Hepatocyte (in vitro differentiated cells): ENCODE data around the gene OSBPL2.

Experiments used
- EZH2 ChIP-seq: fragments of 200-600 bp; sonication (generic); IDR thresholded peaks from 2 replicates; pipeline ENCODE4 v1.6.1; 2016; ENCODE audit warnings: antibody characterized with exemption, mild to moderate bottlenecking, borderline replicate concordance
- EZH2phosphoT487 ChIP-seq: fragments of 200-600 bp; sonication (generic); IDR thresholded peaks from one replicate; pipeline ENCODE4 v1.6.1; 2018; ENCODE audit warnings: antibody characterized with exemption, mild to moderate bottlenecking, low read depth, moderate library complexity; ENCODE audit not compliant: unreplicated experiment, severe bottlenecking
- TF ChIP-seq, protein P1 (sequence below): fragments of 200-600 bp; sonication (generic); IDR thresholded peaks from 2 replicates; pipeline ENCODE4 v1.5.1; 2016; ENCODE audit warnings: antibody characterized with exemption, mild to moderate bottlenecking; ENCODE audit not compliant: poor library complexity

GRCh38 chr20:62315773-62316172, 77.5 kb downstream of the OSBPL2 start:
- TF ChIP-seq, protein P1, sequence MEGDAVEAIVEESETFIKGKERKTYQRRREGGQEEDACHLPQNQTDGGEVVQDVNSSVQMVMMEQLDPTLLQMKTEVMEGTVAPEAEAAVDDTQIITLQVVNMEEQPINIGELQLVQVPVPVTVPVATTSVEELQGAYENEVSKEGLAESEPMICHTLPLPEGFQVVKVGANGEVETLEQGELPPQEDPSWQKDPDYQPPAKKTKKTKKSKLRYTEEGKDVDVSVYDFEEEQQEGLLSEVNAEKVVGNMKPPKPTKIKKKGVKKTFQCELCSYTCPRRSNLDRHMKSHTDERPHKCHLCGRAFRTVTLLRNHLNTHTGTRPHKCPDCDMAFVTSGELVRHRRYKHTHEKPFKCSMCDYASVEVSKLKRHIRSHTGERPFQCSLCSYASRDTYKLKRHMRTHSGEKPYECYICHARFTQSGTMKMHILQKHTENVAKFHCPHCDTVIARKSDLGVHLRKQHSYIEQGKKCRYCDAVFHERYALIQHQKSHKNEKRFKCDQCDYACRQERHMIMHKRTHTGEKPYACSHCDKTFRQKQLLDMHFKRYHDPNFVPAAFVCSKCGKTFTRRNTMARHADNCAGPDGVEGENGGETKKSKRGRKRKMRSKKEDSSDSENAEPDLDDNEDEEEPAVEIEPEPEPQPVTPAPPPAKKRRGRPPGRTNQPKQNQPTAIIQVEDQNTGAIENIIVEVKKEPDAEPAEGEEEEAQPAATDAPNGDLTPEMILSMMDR: no peak
- TF ChIP-seq EZH2 (no peak), EZH2phosphoT487 (no peak)
